ENCODE data around the gene VTI1A. TPM values are rescaled to one million over a fixed set of nuclear protein-coding genes. Genes with fewer than 3 reads are reported as not detected.

Gene VTI1A
- total RNA-seq, 1 experiment from 2014 or later: 22.0 TPM

DNA sequence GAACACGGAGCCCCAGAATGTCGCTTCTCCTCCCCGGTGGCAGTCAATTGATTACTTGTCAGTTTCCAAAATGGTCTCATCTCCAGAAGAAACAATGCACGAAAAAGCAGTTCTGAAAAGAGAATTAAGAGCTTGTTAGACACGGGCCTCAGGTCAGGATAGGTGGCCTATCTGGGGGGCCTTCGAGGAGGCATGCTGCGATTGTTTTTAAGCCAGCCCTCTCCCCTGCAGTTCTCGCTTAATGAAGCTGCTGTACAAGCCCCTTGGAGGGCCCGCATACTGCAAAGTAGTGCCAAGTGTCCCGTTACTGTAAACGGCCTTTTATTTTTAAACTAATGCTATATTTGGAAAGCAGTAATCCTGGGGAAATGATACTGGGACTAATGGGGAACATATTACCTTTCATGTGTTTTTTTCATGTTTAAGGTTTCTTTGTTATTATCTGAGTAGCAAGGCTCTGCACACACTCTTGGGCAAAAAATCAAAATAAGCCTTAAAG lies 388.3 kb downstream of the VTI1A start:
- no peak overlapping the region for H2BK120ac ChIP-seq (ENCODE audit: low read depth, low read length, poor library complexity, severe bottlenecking)
- no peak overlapping the region for H4K91ac ChIP-seq (ENCODE audit: insufficient read length, low read depth, low read length)
- Mint-ChIP-seq H3K4me3 (no peak overlapping the region), H3K27ac (no peak overlapping the region), H3K27me3 (ENCODE audit: low read depth) (peaks cover 18% of the 10 kb centered on the region), H3K36me3 (ENCODE audit: insufficient read depth in 1 of 3, low read depth in 3 of 3) (peaks cover 0 to 5% (median 4%) of the 10 kb centered on the region in 3 experiments; a peak in 4 of 7 replicates), H3K4me1 (peaks cover 76 to 77% of the 10 kb centered on the region in 2 experiments), H3K9me3 (peaks cover 3 to 4% of the 10 kb centered on the region in 2 experiments; a peak in 3 of 5 replicates)
- WGBS (ENCODE audit: extremely low coverage, insufficient read length, low lambda C conversion rate): no CpG with 5 or more reads among the region's 11 CpGs
- no peak overlapping the region for H2AK5ac ChIP-seq (ENCODE audit: insufficient read length, low read length)
- no peak overlapping the region for H2BK20ac ChIP-seq (ENCODE audit: low read depth, low read length, poor library complexity, severe bottlenecking)
- TF ChIP-seq, protein P1, sequence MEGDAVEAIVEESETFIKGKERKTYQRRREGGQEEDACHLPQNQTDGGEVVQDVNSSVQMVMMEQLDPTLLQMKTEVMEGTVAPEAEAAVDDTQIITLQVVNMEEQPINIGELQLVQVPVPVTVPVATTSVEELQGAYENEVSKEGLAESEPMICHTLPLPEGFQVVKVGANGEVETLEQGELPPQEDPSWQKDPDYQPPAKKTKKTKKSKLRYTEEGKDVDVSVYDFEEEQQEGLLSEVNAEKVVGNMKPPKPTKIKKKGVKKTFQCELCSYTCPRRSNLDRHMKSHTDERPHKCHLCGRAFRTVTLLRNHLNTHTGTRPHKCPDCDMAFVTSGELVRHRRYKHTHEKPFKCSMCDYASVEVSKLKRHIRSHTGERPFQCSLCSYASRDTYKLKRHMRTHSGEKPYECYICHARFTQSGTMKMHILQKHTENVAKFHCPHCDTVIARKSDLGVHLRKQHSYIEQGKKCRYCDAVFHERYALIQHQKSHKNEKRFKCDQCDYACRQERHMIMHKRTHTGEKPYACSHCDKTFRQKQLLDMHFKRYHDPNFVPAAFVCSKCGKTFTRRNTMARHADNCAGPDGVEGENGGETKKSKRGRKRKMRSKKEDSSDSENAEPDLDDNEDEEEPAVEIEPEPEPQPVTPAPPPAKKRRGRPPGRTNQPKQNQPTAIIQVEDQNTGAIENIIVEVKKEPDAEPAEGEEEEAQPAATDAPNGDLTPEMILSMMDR (conservative IDR thresholded peaks at IDR 0.05): no peak
- no peak overlapping the region for H3K4me2 ChIP-seq (ENCODE audit: insufficient read depth, insufficient read length, low read length)
- no peaks in the 10 kb centered on the region for H3K9me3 ChIP-seq (ENCODE audit: control insufficient read depth, low read depth, low read length)
- H2BK5ac ChIP-seq (ENCODE audit: insufficient read length, low read length): no peak overlapping the region
- no peak overlapping the region for H3K14ac ChIP-seq (ENCODE audit: insufficient read depth, low read length)
- DNase-seq: no peak
- H3K56ac ChIP-seq (ENCODE audit: insufficient read length, low read depth, low read length): no peak overlapping the region
- peaks cover 16% of the 10 kb centered on the region for H3K4me1 ChIP-seq (ENCODE audit: insufficient read depth, low read length)
- no peaks in the 10 kb centered on the region for H4K20me1 ChIP-seq (ENCODE audit: control insufficient read depth, insufficient read depth, insufficient read length)
- no peak overlapping the region for H4K5ac ChIP-seq (ENCODE audit: insufficient read length, low read depth, low read length)
- H3K79me1 ChIP-seq (ENCODE audit: insufficient read depth, low read depth, low read length, poor library complexity, severe bottlenecking): no peaks in the 10 kb centered on the region
- no peak overlapping the region for H2AFZ ChIP-seq (ENCODE audit: low read length)
- no peak overlapping the region for H2BK12ac ChIP-seq (ENCODE audit: insufficient read length, low read depth, low read length)
- H3K27me3 ChIP-seq (ENCODE audit: insufficient read depth, low read length): no peaks in the 10 kb centered on the region
- H3K18ac ChIP-seq (ENCODE audit: insufficient read length, low read depth, low read length): no peak overlapping the region
- no peak overlapping the region for H3K27ac ChIP-seq (ENCODE audit: insufficient read length, low read depth, low read length)
- no peak overlapping the region for H3K23ac ChIP-seq (ENCODE audit: insufficient read length, low read depth, low read length)
- no peak overlapping the region for H4K8ac ChIP-seq (replicated peaks; ENCODE audit: insufficient read length, low read depth, low read length)
- no peak overlapping the region for H3K4ac ChIP-seq (ENCODE audit: low read depth, low read length)
- H3K79me2 ChIP-seq (ENCODE audit: insufficient read depth, low read length): no peaks in the 10 kb centered on the region
- no peak overlapping the region for H2BK15ac ChIP-seq (ENCODE audit: low read depth, low read length)
- no peak overlapping the region for H3K9ac ChIP-seq (ENCODE audit: extremely low read depth, insufficient read length, low read length)
- H3K23me2 ChIP-seq (ENCODE audit: insufficient read length, low read depth, low read length, poor library complexity, severe bottlenecking): no peaks in the 10 kb centered on the region
- no peak overlapping the region for H3T11ph ChIP-seq (ENCODE audit: low read length)

All from H9 (cell line).